ENCODE measurements around the gene GOLGA6L6. TPM values are rescaled to one million over a fixed set of nuclear protein-coding genes. Genes with fewer than 3 reads are reported as not detected.
"Not testable (repeated sequence)": the region's sequence is repeated elsewhere in the genome, so short reads cannot be mapped to it uniquely, and the experiment has no call there.

Gene GOLGA6L6
- total RNA-seq, 2 donors from 2014 or later: not detected

DNA sequence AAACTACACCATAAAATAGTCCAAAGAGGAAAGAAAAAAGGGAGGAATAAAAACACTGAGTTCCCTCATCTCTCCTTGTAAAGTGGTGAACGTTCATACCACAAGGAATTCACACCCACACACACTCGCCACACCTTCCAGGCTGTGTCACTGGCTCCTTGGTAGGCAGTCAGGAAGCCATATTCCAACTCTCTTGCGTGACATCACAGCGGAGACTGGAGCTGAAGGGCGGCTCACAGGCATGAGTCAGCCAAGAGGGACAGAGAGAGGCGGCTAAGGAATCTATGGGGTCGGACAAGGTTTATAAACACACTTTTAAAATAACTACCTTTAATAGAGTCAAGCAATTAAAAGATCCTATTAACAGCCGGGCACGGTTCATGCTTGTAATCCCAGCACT lies 43.8 kb downstream of the GOLGA6L6 start:
- 60% methylated on average over 2 of the region's 9 CpGs; no CpG with 5 or more reads in 1 of the 2 donors for WGBS, 2 donors

GRCh38 chr15:20493035-20493434 lies 48.6 kb downstream of the GOLGA6L6 start:
- H3K36me3 ChIP-seq (replicated peaks in 1 of 2; ENCODE audit: insufficient read depth in 1 of 2, low read depth in 2 of 2); ATAC-seq; H3K4me1 ChIP-seq; H3K4me3 ChIP-seq; H3K9me3 ChIP-seq; H3K27me3 ChIP-seq; H3K27ac ChIP-seq; intact Hi-C loops (cut with DNase I); DNase-seq: not testable (repeated sequence)
- no CpG with 5 or more reads among the region's 5 CpGs for WGBS, 2 donors

More for the DNA sequence above, 43.8 kb downstream of the GOLGA6L6 start:
- H3K36me3 ChIP-seq (replicated peaks in 1 of 2; ENCODE audit: insufficient read depth in 1 of 2, low read depth in 2 of 2); H3K4me3 ChIP-seq; H3K27me3 ChIP-seq; H3K9me3 ChIP-seq; H3K4me1 ChIP-seq; H3K27ac ChIP-seq; intact Hi-C loops (cut with DNase I); DNase-seq; ATAC-seq: not testable (repeated sequence)

GRCh38 chr15:20492598-20492997 lies 49.0 kb downstream of the GOLGA6L6 start:
- intact Hi-C loops (cut with DNase I); ATAC-seq; H3K4me3 ChIP-seq; H3K36me3 ChIP-seq (replicated peaks in 1 of 2; ENCODE audit: insufficient read depth in 1 of 2, low read depth in 2 of 2); H3K27ac ChIP-seq; H3K27me3 ChIP-seq; DNase-seq; H3K9me3 ChIP-seq; H3K4me1 ChIP-seq: not testable (repeated sequence)
- WGBS, 2 donors: 37 to 76% methylated on average over 2 of the region's 4 CpGs

- 66 to 80% methylated on average over 2 to 3 of the region's 4 CpGs for WGBS, 2 donors
- ATAC-seq, DNase-seq: not testable (repeated sequence)
Measured at GRCh38 chr15:20489320-20489719, 52.3 kb downstream of the GOLGA6L6 start.

More at GRCh38 chr15:20489320-20489719, 52.3 kb downstream of the GOLGA6L6 start:
- intact Hi-C loops (cut with DNase I); H3K27me3 ChIP-seq; H3K4me3 ChIP-seq; H3K4me1 ChIP-seq; H3K27ac ChIP-seq; H3K36me3 ChIP-seq (replicated peaks in 1 of 2; ENCODE audit: insufficient read depth in 1 of 2, low read depth in 2 of 2); H3K9me3 ChIP-seq: not testable (repeated sequence)

Small RNA genes lying within 50 kb of the gene (small RNA-seq; reads per million reads assigned to genes)
- gene RN7SL759P: not detected

All from body of pancreas (tissue), 4 donors.